Right renal cortex interstitium (tissue), 3 donors: ENCODE data around the gene UGT1A9. TPM values are rescaled to one million over a fixed set of nuclear protein-coding genes. Genes with fewer than 3 reads are reported as not detected.

Experiments
- DNase-seq, 3 donors: peaks; one replicate each; pipeline ENCODE4 v3.0.0-alpha.2; 2013; ENCODE audit warnings: low read depth in 3 of 3, low spot score in 2 of 3
- polyA plus RNA-seq, 3 donors: library from polyadenylated mRNA; unstranded; fragments of 120-200 nt; gene quantifications; one replicate each; pipeline ENCODE4 v1.2.1, GENCODE V29; 2013; ENCODE audit not compliant: insufficient read length in 3 of 3

UGT1A9 gene
- polyA plus RNA-seq, 3 donors = 4.3 to 7.6 (median 6.9) TPM

DNA sequence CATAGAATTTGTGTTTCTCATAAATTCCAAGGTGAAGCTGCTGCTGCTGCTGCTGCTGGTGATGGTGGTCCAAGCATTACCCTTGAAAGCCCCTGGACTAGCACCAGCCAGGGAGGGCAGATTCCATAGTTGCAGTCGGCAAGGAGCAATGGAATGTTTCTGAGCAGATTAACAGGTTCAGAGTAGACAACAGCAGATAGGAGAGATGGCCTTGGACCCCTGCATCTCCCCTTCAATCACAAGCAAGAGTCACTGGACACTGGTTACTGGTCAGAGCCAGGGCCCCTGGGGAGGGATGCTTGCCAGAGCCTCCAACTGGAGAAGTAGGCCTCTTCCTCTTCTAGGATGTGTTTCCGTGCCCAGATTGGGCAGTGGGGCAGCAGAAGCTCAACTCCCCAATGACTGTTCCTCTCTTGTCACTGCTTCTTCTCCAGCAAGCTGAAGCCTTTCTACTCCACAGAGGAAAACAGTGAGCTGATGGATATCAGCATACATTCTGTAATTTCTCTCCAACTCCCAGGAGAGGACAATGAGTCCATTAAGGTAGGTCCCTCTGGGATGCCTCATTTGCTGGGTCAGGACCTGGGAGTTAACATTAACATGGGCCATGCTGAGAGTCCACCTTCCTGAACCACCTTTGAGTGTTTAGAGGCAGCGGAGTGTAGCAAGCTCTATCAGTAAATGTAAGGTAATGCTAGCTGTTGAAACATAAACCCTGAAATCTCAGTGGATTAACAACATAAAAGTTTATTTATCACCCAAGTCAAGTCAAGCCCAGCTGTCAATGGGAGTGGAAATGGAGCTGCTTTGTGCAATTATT, 141.7 kb downstream of the UGT1A9 start:
- DNase-seq = peak; percentile 17 to 38 (median 20)

- DNase-seq = peak in 1 of 3 donors; percentile 7
Measured at GRCh38 chr2:233814056-233814835, 142.5 kb downstream of the UGT1A9 start.

DNA sequence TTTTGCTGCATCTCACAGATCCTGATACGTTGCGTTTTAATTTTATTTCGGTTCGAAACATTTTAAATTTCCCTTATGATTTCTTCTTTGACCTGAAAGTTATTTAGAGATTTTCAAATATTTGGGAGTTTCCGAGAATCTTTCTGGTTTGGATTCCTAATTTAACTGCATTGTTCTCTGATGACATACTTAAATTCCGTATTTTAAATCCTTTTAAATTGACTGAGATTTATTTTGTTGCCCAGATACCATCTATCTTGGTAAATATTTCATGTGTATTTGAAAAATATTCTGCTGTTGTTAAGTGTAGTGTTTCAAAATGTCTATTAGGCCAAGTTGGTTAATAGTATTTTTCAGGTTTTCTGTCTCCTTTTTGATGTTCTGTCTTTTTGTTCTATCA, 144.2 kb downstream of the UGT1A9 start:
- DNase-seq = no peak

DNA sequence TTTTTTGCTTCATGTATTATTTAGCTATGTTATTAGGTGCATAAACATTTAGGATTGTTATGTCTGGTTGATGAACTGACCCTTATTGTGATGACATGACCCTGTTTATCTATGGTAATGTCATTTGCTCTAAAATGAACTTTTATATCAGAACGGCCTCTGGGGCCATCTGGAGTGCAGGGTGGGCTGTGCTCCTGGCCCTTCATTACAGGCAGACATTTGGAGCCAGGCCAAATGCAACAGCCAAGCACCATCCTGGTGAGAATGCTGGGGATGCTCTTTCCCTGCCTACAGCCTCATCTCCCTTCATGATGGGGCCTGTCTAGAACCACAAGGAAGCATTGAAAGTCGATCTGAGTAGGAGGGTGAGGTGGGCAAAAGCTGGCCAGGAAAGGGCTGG, 144.6 kb downstream of the UGT1A9 start:
- DNase-seq = no peak

GRCh38 chr2:233816771-233817170, 145.1 kb downstream of the UGT1A9 start:
- DNase-seq = no peak

GRCh38 chr2:233817361-233817911, 145.7 kb downstream of the UGT1A9 start:
- no peak for DNase-seq

GRCh38 chr2:233817995-233818638, 146.4 kb downstream of the UGT1A9 start:
- DNase-seq = no peak

DNA sequence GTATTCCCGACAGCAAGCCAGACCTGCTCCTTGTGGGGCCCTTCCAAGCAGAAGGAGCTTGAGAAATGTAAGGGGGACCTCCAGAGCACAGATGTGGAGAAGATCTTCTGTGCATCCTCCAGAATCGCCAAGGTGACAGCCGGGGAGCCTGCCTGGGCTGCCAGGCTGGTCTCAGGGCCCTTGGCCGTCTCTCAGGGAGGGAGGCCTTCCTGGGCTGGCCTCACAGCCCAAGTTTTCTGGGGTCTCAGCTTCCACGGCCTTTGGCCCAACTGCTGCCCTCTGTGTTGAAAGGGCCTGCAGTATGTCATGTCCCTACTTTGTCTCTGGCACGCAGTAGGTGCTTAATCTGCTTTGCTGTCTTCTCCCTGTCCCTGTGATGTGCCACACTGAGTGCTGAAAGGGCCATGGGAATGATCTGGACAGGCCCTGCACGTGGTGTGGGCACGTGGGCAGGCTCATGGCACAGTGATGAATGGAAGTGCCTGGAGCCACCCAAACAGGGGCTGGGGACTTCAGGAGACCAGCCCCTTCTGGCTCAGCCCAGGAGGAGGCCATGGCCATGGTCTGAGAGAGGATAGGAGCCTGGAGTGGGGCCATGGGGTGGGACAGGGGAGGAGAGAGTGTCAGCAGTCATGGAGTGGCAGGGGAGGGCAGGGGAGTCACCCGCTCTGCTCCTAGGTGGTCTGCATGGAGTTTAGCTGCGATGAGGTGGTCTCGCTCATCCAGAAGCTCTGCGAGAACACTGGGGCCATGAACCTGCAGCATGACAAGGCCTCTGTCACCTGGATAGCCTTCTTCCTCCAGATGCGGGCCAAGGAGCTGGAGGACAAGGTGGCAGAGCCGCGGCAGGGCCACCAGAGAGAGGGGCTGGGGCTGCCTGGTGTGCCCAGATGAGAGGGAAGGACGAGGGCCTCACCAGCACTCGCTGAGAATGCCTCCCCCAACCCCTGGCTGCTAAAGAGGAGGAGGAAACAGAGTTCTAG, 147.2 kb downstream of the UGT1A9 start:
- DNase-seq = no peak

GRCh38 chr2:233819884-233820773, 148.4 kb downstream of the UGT1A9 start:
- no peak for DNase-seq

GRCh38 chr2:233820774-233821105, 149.0 kb downstream of the UGT1A9 start:
- no peak for DNase-seq

GRCh38 chr2:233821196-233821595, 149.5 kb downstream of the UGT1A9 start:
- no peak for DNase-seq

DNA sequence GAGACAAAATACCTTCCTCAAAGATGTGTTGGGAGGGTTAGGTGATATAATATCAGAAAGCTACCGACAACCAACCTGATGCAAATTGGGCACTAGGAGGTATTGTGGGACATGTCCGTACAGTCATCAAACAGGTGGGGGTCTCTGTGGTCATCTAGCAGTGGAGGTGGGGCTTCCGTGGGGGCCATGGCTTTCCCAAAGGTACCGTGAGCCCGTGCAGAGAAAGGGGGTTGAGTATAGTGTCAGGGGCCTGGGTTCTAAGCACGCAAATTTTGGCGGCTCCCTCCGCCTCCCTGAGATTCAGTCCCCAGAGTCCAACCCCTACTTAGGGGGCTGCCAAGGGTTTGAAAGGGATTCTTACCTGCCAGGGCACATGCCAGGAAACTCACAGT, 150.0 kb downstream of the UGT1A9 start:
- DNase-seq = no peak

DNA sequence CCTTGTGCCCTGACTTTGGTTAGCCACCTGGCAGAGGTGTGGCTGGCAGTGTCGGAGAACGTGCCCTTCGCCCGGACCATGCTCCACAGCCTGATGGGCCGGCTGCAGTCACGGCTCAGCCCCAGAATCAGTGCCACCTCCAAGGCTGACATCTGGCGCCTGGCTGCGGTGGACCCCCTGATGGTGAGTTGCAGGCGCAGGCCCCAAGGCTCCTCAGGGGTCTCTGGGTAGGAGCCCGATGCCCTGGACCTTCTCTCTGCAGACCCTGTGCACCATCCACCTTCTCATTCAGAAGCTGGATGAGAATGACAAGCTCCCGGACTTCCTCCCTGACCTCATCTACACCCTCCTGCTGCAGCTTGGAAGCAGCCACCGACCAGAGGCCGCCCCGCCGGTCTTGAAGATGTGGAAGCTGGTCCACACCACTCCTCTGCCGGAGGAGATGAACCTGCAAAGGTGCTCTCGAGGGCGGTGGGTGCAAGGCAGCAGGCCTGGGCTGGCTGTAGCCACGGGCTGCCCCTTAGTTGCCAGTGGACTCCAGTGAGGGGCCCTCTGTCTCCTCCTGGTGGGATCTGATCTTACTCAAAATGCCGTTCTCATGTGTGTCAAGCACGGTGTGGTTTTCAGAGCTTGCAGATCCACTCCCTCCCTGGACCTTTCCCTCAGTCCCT, 150.5 kb downstream of the UGT1A9 start:
- DNase-seq = no peak

Other genes starting within 250 kb of the UGT1A9 start
- gene USP40, start 105.1 kb upstream of the UGT1A9 start, polyA plus RNA-seq = 10 to 100 TPM; 40.8 to 48.6 (median 41.5) TPM
- gene UGT1A8, start 54.3 kb upstream of the UGT1A9 start, polyA plus RNA-seq = under 1 TPM in 1 of 3 donors, not detected in 2; 0.07 TPM
- gene UGT1A10, start 35.5 kb upstream of the UGT1A9 start, polyA plus RNA-seq = not detected
- not detected for gene UGT1A7, start 10.0 kb downstream of the UGT1A9 start, polyA plus RNA-seq
- gene UGT1A6, start 21.0 kb downstream of the UGT1A9 start, polyA plus RNA-seq = 1 to 10 TPM; 3.6 to 6.2 (median 4.5) TPM
- not detected for gene UGT1A5, start 41.0 kb downstream of the UGT1A9 start, polyA plus RNA-seq
- not detected for gene UGT1A4, start 46.8 kb downstream of the UGT1A9 start, polyA plus RNA-seq
- not detected for gene UGT1A3, start 57.1 kb downstream of the UGT1A9 start, polyA plus RNA-seq
- under 1 TPM; 0.06 to 0.18 (median 0.13) TPM for gene UGT1A1, start 88.4 kb downstream of the UGT1A9 start, polyA plus RNA-seq
- gene MROH2A, start 106.4 kb downstream of the UGT1A9 start, polyA plus RNA-seq = under 1 TPM; 0.16 to 0.24 (median 0.22) TPM
- gene HJURP, start 182.6 kb downstream of the UGT1A9 start, polyA plus RNA-seq = 10 to 100 TPM; 18.6 to 24.1 (median 22.6) TPM
- gene TRPM8, start 245.5 kb downstream of the UGT1A9 start, polyA plus RNA-seq = under 1 TPM in 2 of 3 donors, not detected in 1; 0.06 to 0.08 TPM